ENCODE data around the gene UGT2B15.
"Not testable (repeated sequence)": the region's sequence is repeated elsewhere in the genome, so short reads cannot be mapped to it uniquely, and the experiment has no call there.

The UGT2B15 gene

DNA sequence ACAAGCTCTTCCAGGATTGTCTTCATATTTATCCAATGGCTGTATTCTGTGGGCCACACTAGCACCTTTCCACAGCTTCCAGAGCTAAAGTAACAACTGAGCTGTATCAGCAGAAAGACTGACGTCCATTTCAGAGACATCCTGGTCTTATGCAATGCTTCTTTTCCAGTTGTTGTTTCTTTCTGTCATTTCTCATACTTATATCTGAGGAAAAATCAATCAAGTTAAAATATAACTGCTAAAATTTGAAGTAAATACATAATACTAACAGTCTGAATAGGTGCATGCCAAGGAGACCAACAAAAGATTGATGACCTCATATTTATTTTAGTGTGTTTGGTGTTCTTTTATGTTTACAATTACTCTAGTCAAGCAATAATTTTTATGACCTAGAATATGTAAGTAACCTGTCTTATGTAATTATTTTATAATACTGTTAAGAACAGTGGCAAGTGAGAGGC is at the start of gene UGT2B15:
Gene UGT2B15 (minus strand): TSS at position 174 of the 461 bp plus-strand sequence. CDS start 34 bp downstream, at position 140.
- H3K4me3 ChIP-seq (ENCODE audit: low read depth, low read length) = not testable (repeated sequence)

DNA sequence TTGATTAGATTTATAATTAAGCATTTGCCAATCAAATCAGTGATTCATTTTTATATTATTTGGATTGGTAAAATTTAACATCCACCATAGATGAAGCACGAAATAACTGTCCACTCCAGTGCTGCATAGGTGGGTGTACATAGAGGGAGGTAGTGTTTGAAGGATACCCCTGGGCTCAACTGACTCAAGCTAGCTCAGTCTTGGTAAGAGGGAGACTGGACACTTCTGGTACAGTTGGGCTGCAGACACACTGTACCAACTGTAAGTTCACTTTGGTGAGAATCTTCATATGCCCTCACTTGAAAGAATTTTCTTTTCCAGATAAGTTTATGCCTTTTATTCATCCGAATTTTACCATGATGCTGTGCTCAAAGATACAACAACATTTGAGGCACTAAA is 48.6 kb upstream of the UGT2B15 start:
- no peak overlapping the region for H3K4me3 ChIP-seq (ENCODE audit: low read depth, low read length)
- TF ChIP-seq, protein P1, sequence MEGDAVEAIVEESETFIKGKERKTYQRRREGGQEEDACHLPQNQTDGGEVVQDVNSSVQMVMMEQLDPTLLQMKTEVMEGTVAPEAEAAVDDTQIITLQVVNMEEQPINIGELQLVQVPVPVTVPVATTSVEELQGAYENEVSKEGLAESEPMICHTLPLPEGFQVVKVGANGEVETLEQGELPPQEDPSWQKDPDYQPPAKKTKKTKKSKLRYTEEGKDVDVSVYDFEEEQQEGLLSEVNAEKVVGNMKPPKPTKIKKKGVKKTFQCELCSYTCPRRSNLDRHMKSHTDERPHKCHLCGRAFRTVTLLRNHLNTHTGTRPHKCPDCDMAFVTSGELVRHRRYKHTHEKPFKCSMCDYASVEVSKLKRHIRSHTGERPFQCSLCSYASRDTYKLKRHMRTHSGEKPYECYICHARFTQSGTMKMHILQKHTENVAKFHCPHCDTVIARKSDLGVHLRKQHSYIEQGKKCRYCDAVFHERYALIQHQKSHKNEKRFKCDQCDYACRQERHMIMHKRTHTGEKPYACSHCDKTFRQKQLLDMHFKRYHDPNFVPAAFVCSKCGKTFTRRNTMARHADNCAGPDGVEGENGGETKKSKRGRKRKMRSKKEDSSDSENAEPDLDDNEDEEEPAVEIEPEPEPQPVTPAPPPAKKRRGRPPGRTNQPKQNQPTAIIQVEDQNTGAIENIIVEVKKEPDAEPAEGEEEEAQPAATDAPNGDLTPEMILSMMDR (IDR thresholded peaks at IDR 0.05; ENCODE audit: borderline replicate concordance, insufficient read depth, low read depth, low read length) = no peak

DNA sequence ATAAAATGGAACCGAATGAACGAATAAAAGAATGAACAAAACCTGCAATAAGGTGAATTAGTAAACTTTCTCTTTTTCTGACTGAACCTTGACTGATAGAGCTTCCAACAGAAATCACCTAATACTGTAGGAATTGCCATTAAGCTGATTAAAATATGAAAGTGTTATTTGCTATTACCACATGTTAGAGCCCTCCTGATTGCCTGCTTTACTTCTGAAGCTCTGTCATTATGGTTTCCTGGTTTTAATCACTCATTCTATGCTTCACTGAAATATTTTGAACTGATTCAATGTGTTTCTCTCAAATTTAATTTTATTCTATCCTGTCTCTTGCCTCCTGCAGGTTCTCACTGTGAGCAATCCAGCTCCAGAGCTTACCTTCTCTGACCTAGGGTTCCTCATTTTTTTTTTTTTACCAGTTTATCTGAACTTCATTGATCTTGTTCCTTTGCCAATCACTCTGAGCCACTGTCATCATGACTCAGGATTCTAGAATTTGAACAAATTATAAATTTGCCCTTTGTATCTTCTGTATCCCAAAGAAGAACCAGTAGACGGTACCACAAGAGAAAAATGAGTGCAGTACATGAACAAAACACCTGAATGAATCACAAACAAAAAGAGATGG is 48.1 kb upstream of the UGT2B15 start:
- TF ChIP-seq, protein P1 (IDR thresholded peaks at IDR 0.05; ENCODE audit: borderline replicate concordance, insufficient read depth, low read depth, low read length) = no peak
- H3K4me3 ChIP-seq (ENCODE audit: low read depth, low read length) = no peak overlapping the region

DNA sequence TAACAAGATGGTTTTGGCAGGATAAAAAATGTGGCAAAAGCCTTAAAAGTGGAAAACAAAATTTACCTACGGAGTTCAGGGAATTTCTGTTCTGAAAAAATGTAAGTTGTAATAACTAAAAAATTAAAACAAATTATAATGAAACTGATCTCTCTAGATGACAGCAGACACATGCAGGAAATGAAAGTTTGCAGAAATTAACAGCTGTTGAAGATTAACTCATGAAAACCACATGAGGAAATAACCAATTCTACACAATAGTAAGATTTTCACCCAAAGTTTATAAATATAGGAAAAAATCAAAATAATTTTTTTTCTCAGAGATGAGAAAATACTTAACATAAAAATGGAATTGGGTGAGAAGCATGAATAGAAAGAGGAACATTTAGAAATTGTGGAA is 47.5 kb upstream of the UGT2B15 start:
- TF ChIP-seq, protein P1 (IDR thresholded peaks at IDR 0.05; ENCODE audit: borderline replicate concordance, insufficient read depth, low read depth, low read length) = no peak
- H3K4me3 ChIP-seq (ENCODE audit: low read depth, low read length) = no peak overlapping the region

DNA sequence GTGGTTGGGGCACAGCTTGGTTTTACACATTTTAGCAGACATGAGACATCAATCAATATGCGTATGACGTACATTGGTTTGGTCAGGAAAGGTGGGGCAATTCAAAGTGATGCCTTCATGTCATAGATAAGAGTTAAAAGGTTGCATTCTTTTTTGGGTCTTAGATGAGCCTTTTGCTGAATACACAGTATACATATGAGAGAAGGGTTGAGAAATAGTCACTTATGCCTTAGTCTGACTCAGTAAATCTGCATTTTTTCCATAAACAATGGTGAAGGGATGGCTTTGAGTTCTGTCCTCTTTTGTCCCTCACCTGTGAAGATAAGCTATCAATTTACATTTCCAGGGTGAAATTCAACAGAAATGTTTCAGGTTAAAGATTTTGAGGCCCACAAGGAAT is 43.9 kb upstream of the UGT2B15 start:
- TF ChIP-seq, protein P1 (IDR thresholded peaks at IDR 0.05; ENCODE audit: borderline replicate concordance, insufficient read depth, low read depth, low read length) = no peak

DNA sequence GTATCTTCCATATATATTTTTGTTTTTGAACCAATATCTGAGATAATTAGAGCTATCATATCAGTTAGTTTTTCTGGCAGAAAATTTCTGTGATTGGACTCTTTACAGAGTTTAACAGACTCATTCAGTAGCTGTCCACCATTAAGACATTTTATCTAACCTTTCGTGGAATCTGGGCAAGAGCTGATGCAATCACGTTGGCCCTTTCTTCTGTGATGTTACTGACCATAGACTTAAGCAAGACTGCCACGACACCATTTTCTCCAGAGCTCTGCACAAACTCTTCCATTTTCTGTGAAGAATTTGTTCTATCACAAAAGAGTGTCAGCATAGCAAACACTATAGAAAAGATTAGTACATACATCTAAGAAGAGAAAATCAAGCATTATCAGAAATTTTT is 41.8 kb upstream of the UGT2B15 start:
- TF ChIP-seq, protein P1 (IDR thresholded peaks at IDR 0.05; ENCODE audit: borderline replicate concordance, insufficient read depth, low read depth, low read length) = no peak
- no peak overlapping the region for H3K4me3 ChIP-seq (ENCODE audit: low read depth, low read length)

More for the DNA sequence above, 43.9 kb upstream of the UGT2B15 start:
- H3K4me3 ChIP-seq (ENCODE audit: low read depth, low read length) = no peak overlapping the region

DNA sequence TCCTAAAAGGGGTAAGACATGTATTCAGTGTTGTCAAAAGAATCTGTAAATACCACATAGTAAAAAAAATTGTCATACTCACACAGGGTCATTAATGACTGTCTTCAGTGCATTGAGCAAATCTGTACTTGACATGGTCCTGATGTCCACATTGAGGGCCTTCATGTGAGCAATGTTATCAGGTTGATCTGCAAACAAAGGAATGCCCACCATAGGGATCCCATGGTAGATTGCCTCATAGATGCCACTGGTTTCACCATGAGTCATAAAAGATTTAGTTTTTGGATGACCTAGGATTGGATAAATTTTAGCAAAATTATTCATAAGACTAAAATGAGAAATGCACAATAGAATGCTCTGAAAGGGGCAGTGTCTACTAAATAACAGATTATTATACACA is 38.1 kb upstream of the UGT2B15 start:
- H3K4me3 ChIP-seq (ENCODE audit: low read depth, low read length) = no peak overlapping the region
- TF ChIP-seq, protein P1 (IDR thresholded peaks at IDR 0.05; ENCODE audit: borderline replicate concordance, insufficient read depth, low read depth, low read length) = no peak

DNA sequence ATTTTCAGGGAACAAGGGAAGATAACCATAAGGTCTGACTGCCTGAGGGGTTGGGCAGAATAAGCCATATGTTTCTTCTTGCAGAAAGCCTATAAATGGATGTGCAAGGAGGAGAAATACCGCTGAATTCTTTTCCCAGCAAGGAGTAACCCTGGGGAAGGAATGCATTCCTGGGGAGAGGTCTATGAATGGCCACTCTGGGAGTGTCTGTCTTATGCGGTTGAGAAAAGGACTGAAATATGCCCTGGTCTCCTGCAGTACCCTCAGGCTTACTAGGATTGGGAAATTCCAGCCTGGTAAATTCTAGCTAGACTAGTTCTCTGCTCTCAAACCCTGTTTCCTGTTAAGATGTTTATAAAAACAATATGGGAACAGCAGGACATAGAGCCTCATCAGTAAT is 32.7 kb upstream of the UGT2B15 start:
- H3K4me3 ChIP-seq (ENCODE audit: low read depth, low read length) = not testable (repeated sequence)

All from GM12875 (cell line).